ENCODE results near the gene VPS26B.

DNA sequence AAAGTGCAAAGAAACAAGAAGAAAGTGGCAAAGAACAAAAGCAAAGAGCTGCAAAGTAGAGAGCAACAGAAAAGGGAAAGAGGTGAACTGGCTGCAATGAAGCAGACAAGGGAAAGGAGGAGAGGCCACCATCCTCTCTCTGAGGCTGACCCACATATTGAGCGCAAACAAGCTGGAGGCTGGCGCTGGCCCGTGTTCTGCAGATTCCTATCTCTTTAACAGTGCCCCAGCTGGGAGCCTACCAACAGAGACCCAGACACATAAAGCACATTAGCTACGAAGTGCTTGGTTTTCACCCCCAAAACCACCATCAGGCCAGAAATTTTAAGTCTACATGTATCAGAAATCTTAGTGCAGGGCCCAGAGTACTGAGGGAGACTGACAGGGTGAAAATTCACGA, 18.3 kb upstream of the VPS26B start:
- TF ChIP-seq, protein P1, sequence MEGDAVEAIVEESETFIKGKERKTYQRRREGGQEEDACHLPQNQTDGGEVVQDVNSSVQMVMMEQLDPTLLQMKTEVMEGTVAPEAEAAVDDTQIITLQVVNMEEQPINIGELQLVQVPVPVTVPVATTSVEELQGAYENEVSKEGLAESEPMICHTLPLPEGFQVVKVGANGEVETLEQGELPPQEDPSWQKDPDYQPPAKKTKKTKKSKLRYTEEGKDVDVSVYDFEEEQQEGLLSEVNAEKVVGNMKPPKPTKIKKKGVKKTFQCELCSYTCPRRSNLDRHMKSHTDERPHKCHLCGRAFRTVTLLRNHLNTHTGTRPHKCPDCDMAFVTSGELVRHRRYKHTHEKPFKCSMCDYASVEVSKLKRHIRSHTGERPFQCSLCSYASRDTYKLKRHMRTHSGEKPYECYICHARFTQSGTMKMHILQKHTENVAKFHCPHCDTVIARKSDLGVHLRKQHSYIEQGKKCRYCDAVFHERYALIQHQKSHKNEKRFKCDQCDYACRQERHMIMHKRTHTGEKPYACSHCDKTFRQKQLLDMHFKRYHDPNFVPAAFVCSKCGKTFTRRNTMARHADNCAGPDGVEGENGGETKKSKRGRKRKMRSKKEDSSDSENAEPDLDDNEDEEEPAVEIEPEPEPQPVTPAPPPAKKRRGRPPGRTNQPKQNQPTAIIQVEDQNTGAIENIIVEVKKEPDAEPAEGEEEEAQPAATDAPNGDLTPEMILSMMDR (IDR thresholded peaks at IDR 0.05; ENCODE audit: insufficient read depth, low read depth, low read length), result no peak
- TF ChIP-seq EZH2 (IDR thresholded peaks at IDR 0.05; ENCODE audit: insufficient read depth, low read length), result no peak
